Stimulated activated CD4-positive, alpha-beta T cell treated with anti-CD3 and anti-CD28 coated beads, Interleukin-12 subunit alpha, Interleukin-12 subunit beta, amount 100 ng/mL, for 24 hours (primary cell): ENCODE results near the gene CPOX.
A peak's percentile ranks its signal among the peaks of the same experiment; 100 is the strongest.
"Not testable (repeated sequence)": the region's sequence is repeated elsewhere in the genome, so short reads cannot be mapped to it uniquely, and the experiment has no call there.

Experiments
- DNase-seq, 2 experiments: peaks; one replicate each; pipeline ENCODE4 v3.0.0-alpha.2; 2020; ENCODE audit warnings: low read depth in 2 of 2

Gene CPOX

GRCh38 chr3:98563661-98564281 lies 29.6 kb downstream of the CPOX start:
- DNase-seq: no peak

GRCh38 chr3:98561727-98562521 lies 31.5 kb downstream of the CPOX start:
- no peak for DNase-seq

GRCh38 chr3:98560911-98561310 lies 32.5 kb downstream of the CPOX start:
- no peak for DNase-seq

- DNase-seq: not testable (repeated sequence)
Observed at GRCh38 chr3:98559769-98560168, 33.6 kb downstream of the CPOX start.

DNA sequence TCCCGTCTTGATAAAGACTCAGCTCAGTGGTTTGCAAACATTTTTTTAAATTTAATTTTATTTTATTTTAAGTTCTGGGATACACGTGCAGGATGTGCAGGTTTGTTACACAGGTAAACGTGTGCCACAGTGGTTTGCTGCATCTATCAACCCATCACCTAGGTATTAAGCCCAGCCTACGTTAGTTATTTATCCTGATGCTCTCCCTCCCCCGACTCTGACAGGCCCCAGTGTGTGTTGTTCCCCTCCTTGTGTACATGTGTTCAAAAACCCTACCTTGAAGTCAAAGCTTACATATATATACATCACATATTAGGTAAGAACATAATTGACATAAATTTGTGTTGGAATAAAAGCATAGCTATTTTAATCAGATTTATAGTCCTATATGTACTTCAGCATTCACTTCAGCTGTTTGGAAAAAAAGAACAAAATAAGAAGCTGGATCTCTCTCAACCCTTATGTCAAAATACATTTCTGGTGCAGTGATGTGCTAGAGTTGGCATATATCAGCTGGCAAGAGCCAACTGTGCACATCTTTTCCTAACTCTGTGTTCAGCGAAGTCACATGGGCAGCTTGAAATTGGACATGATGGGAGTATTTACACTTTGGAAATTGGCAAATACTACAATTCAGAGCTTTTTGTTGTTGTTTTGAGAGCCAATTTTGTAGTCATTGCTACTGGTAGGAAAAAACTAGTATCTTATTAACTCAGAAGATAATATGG lies 35.1 kb downstream of the CPOX start:
- DNase-seq: no peak

GRCh38 chr3:98557324-98558010 lies 35.9 kb downstream of the CPOX start:
- no peak for DNase-seq

GRCh38 chr3:98556164-98557130 lies 37.0 kb downstream of the CPOX start:
- DNase-seq: peak; percentile 55 to 65

GRCh38 chr3:98555025-98555379 lies 38.4 kb downstream of the CPOX start:
- no peak for DNase-seq

DNA sequence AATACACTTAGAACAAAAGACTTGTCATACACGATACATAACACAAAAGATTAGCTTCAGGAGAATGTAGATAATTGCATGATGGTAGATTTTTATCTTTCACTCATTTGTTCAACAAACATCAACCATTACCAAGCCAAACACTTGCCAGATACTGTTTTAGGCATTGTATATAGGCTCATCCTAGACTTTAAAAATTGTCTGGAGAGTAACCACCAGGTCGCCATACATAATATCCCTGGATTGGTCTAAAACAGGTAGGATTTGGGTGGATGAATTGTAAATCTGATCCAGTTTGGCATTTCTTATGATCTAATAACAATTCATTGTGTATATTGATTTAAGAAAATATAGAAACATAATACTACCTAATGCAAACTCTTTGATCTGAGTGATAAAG lies 38.8 kb downstream of the CPOX start:
- DNase-seq: no peak

DNA sequence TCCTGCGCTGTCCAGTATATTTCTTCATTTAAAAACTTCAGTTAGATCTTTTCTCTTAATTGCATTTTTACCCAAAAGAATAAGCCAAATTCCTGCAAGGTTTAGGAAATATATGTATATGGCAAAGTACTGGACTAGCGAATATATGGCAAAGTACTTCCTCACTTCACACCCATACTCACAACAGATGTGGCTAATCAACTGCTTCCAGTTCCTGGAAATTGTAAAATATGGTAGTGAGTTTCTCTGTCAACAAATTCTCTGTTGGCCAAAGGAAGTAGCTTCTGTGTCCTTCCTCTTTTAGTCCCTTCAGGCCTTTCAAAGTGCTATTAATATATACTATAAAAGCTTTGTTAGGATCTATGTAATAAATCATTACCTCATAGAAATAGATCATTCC lies 39.7 kb downstream of the CPOX start:
- no peak for DNase-seq

DNA sequence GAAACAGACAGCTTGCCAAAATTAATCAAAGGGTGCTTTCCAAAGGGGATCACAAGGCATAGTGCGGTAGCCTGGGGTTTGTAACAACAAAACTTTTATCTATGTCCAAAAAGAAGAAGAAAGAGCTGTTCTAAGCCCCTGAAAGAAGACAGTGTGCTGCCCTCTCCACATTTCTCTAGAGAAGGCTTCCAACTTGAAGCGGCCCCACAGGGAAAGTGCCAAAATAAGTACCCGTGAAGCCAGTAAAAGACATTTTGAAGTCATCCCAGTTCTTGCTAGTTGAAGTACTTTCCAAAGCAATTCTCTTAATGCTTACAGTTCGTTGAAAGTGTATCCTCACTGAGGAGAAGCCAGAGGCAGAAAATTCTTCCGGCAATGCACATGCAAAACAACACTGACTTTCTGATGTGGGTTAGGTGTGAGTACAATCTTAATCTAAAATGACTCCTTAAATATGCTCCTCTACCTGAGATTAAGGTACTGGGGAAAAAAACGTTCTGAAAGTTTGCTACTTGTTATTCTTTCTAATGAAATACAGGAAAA lies 40.3 kb downstream of the CPOX start:
- no peak for DNase-seq

- DNase-seq: no peak
Observed at GRCh38 chr3:98552232-98553020, 41.0 kb downstream of the CPOX start.

GRCh38 chr3:98551754-98552153 lies 41.7 kb downstream of the CPOX start:
- DNase-seq: no peak

GRCh38 chr3:98551236-98551635 lies 42.2 kb downstream of the CPOX start:
- no peak for DNase-seq

DNA sequence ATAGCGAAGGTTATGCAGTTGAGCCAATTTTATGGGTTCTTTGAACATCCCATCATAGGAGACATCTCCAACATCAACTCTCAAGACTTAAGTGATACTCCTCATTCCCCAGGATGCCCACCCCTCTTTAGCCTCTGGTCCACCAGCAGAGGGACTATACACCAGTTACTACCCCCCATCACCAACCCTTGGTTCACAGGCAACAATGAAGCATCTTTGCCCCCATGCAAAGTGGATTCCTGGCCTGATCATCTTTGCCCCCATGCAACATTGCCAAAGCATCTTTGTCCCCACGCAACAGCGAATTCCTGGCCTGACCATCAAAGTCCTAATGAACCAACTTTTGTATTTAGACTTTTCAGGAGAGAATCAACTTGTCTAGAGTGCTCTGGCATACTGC lies 42.6 kb downstream of the CPOX start:
- no peak for DNase-seq

GRCh38 chr3:98548544-98548943 lies 44.9 kb downstream of the CPOX start:
- DNase-seq: no peak

GRCh38 chr3:98545940-98546339 lies 47.5 kb downstream of the CPOX start:
- no peak for DNase-seq

GRCh38 chr3:98542623-98543022 lies 50.8 kb downstream of the CPOX start:
- no peak for DNase-seq

DNA sequence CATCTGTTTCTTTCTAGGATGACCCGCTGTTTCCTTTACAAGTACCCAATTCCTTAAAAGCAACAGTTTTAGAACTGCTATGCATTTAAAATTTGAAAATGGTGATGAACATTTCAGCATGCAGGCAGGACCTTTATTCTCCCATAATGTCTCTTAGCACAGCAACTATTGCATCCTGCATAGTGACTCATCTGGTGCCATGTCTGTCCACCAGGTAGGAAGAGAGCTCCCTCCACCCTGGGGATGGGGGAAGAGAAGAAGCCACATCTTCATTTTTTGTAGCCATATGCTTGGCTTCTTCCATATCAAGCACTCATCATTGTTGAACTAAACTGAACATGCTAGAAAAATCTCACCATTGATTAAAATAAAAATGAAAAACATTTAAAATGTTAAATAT lies 51.7 kb downstream of the CPOX start:
- no peak for DNase-seq

- DNase-seq: no peak
Observed at GRCh38 chr3:98540346-98540745, 53.1 kb downstream of the CPOX start.
